ENCODE data around the gene P4HA1. TPM values are rescaled to one million over a fixed set of nuclear protein-coding genes. Genes with fewer than 3 reads are reported as not detected.
A peak's percentile ranks its signal among the peaks of the same experiment; 100 is the strongest.

The P4HA1 gene
- total and polyA plus RNA-seq, 9 of the 15 experiments (the other 6 are each of a cell fraction or from before 2014, with no cell fraction given), result 20.2 to 177 (median 28.6) TPM

- TF ChIP-seq MYBL2 (IDR thresholded peaks at IDR 0.05; ENCODE audit: low read depth), result no peak
- TF ChIP-seq MYBL2 (CRISPR knock-in tag; IDR thresholded peaks at IDR 0.05; ENCODE audit: borderline replicate concordance), result no peak
- TF ChIP-seq HNRNPUL1 (IDR thresholded peaks at IDR 0.05; ENCODE audit: low read length), result no peak
- TF ChIP-seq ZKSCAN1 (IDR thresholded peaks at IDR 0.05; ENCODE audit: low read depth, low read length), result peak; percentile 48; the same call in 1 of the 2 replicates
- TF ChIP-seq SUPT5H (IDR thresholded peaks at IDR 0.05), result 0 out of 2 replicates have a peak, but pooled peaks have one; percentile 8
- no peak for TF ChIP-seq ZC3H4 (CRISPR knock-in tag; IDR thresholded peaks at IDR 0.05; ENCODE audit: borderline replicate concordance)
- no peak for TF ChIP-seq NELFE (IDR thresholded peaks at IDR 0.05; ENCODE audit: insufficient read depth, insufficient read length)
- no peak for TF ChIP-seq TEAD2 (tag; IDR thresholded peaks at IDR 0.05)
- no peak for TF ChIP-seq BCOR (IDR thresholded peaks at IDR 0.05)
- TF ChIP-seq YY1 (IDR thresholded peaks at IDR 0.05; ENCODE audit: borderline replicate concordance in 1 of 3, control insufficient read depth in 1 of 3, extremely low read depth in 1 of 3, insufficient read depth in 3 of 3, insufficient read length in 1 of 3, insufficient replicate concordance in 2 of 3, low read depth in 1 of 3, low read length in 2 of 3), result peak in 2 of 3 experiments; percentile 82 to 94
- no peak for TF ChIP-seq PTBP1 (IDR thresholded peaks at IDR 0.05; ENCODE audit: low read depth, low read length)
- peak in 1 of 2 experiments; percentile 20; a peak in 1 of 4 replicates for TF ChIP-seq HDAC1 (IDR thresholded peaks at IDR 0.05)
- no peak for TF ChIP-seq MBD1 (CRISPR knock-in tag; IDR thresholded peaks at IDR 0.05)
- TF ChIP-seq RBM17 (IDR thresholded peaks at IDR 0.05; ENCODE audit: borderline replicate concordance, low read depth, low read length), result no peak
- TF ChIP-seq SAFB2 (IDR thresholded peaks at IDR 0.05; ENCODE audit: borderline replicate concordance, low read depth, low read length, severe bottlenecking), result no peak
- no peak for TF ChIP-seq CHCHD3 (CRISPR knock-in tag; IDR thresholded peaks at IDR 0.05)
- TF ChIP-seq ZNF778 (CRISPR knock-in tag; IDR thresholded peaks at IDR 0.05), result no peak
These were observed 13.7 kb upstream of the P4HA1 start, which contains the start of gene NUDT13 (continued) for GRCh38 chr10:73110345-73110849.
